ENCODE data around the gene PLEKHM3.
"Not testable (repeated sequence)": the region's sequence is repeated elsewhere in the genome, so short reads cannot be mapped to it uniquely, and the experiment has no call there.

The PLEKHM3 gene

DNA sequence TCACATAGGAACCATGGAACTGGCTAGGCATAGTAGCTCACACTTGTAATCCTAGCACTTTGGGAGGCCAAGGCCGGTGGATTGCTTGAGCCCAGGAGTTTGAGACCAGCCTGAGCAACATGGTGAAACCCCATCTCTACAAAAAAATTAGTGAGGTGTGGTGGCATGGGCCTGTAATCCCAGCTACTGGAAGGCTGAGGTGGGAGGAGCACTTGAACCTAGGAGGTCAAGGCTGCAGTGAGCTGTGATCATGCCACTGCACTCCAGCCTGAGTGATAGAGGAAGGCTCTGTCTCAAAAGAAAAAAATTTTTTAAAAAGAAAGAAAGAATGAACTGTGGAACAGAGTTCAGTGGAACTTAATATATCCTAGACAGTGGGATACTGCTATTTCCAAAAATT, 76.1 kb downstream of the PLEKHM3 start:
- DNase-seq (ENCODE audit: low spot score) = not testable (repeated sequence)

DNA sequence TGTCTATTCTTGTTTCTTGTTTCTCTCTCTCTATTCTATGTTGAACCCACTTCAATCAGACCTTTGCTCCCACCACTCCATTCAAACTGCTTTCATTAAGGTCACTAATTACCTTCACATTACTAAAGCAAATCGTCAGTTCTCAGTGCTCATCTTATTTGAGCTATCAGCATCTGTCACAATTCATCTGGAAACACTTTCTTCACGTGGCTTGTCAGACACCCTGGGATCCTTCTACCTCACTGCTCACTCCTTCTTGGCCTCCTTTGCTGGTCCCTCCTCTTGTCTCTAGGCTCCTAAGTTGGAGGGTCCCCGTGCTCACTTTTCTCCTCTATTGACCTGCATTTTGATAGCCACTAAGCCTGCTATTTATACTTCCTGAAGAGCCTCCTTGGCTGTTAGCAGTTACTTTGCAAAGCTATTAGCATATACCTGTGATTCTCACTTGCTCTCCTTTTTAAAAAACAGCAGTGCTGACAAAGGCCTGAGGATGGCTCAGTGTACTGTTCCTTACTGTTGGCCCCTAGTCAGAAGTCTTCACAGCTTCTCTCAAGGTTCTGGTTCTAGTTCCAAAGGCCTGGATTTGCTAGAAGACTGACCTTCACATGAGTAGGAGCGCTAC, 80.2 kb downstream of the PLEKHM3 start:
- DNase-seq (ENCODE audit: low spot score) = no peak

DNA sequence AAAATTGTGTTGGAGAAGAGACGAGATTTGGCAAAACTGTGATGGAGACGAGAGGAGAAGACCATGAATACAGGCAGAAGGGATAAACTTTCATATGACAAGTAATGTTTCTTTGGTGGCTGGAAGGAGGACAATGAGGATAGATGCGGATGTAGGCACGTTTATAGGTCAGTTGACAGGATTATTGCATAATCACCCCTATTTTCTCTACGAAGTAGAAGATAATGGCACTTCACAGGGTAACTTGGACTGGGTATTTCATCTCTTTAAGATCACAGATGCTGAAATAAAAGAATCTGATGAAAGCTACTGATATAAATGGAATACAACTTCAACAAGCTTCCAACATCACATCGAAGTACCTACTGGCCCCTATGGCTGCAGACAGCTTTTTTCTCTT, 81.0 kb downstream of the PLEKHM3 start:
- no peak for DNase-seq (ENCODE audit: low spot score)

DNA sequence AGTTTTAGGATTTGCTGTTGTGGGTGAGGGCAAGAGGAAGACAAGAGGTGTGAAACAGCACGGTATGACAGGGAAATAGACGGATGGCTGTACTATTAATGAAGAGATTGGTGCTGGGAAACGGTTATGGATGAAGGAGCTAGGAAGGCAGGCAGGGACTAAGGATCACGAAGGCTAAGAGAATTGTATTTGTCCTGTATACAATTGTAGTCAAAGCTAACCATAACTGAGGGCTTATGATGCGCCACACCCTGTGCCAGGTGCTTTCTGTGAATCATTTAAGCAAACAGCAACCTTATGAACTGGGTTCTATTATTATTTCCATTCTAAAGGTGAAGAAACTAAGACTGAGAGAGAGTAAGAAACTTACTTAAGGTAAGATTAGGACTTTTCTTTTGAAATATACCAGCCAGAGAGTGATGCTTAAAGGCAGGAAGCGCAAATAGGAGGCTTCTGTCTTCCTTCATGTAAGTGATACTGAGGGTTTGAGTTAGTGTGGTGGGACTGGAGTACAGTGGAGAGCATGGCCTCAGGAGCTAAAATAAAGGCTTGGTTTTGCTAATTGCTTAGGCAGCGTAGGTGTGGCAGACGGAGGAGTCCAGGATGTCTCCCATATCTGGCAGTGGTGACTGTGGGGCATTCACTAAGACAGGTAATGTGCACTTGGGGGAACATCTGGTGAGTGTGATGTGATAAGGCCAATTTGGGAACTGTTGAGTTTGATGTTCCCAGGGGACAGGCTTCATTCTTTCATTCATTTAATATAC, 85.8 kb downstream of the PLEKHM3 start:
- no peak for DNase-seq (ENCODE audit: low spot score)

DNA sequence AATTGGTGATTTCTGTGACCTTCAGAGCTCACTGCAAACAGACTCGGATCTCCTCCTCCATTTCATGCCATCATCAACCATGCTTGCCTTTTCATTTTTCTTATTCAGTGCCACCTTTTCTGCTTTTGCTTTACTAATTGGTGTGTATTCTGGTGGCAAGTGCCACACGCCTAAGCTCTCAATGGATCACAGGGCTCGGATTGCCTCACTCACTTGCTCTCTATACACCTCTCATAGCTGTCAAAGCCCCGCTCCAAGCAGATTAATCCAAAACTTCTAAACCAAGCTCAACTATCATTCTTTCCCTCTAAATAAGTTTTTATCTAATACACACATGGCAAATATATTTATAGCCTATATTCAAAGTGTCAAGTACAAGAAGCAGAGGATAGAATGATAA, 86.4 kb downstream of the PLEKHM3 start:
- DNase-seq (ENCODE audit: low spot score) = no peak

DNA sequence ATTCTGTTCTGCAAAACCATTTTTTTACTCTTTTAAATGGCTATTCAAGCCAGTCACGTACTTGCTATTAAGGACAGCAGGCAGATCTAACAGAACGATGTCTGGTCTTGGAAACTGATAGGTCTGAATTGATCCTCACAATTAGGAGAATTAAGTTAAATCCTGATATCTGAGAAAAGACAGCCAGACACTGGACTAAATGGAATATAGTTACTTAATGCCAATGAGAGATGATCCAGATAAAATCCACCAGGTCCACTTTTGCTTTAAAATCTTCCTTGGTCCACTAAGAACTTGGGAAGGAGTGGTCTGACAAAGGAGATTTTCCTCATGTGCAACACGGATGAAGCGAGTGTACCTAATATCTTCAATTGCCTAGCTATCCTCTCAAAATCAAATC, 86.9 kb downstream of the PLEKHM3 start:
- no peak for DNase-seq (ENCODE audit: low spot score)

DNA sequence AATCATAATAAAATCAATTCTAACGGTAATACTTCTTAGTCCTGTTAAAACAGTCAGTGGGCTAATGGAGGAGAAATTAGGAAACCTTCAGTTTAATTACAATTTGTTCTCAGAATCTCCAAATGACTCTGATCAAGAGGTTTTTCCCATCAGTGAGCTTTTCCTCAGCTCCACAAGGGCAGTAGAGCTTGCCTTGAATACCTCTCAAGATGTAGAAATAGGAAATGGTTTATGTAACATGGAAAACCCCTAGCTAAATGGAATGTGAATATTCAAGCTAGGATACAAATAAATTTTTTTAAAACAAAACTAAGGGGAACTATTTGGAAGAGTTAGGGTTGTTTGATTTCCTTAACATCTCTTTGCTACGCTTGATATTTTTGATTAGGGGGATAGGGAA, 87.5 kb downstream of the PLEKHM3 start:
- no peak for DNase-seq (ENCODE audit: low spot score)

DNA sequence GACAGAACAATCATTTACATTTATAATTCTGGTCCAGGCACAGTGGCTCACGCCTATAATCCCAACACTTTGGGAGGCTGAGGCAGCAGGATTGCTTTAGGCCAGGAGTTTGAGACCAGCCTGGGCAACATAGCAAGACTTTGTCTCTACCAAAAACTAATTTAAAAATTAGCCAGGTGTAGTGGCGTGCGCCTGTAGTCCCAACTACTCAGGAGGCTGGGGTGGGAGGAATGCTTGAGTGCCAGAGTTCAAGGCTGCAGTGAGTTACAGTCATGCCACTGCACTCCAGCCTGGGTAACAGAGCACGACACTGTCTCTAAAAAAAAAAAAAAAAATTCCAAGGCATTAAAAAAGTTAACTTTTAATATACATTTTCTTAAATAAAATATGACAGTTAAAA, 88.1 kb downstream of the PLEKHM3 start:
- no peak for DNase-seq (ENCODE audit: low spot score)

DNA sequence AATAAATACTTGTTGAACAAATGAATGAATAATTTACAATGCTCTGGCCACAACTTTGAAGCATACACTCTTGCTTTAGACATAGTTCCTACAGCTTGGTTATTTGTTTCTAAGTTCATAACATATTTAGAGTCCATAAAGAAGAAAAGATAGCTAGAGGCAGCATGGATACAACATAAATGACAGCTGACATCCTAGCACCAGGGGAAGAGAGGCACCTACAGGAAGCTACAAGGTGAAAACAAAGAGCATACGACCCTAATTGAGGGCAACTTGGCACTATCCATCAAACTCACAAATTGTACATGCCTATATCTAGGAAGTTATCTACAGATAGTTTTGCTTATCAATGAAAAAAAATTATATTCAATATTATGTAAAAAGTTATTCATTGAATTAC, 88.9 kb downstream of the PLEKHM3 start:
- DNase-seq (ENCODE audit: low spot score) = no peak

DNA sequence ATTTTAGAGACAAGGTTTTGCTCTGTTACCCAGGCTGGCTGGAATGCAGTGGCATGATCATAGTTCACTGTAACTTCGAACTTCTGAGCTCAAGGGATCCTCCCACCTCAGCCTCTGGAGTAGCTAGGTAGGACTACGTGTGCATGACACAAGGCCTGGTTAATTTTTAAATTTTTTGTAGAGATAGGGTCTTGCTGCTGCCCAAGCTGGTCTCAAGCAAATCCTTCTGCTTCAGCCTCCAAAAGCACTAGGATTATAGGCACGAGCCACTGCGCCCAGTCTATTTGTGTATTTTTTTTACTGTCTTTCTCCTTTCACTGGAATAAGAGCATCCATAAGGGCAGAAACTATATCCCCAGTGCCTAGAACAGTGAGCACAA, 89.3 kb downstream of the PLEKHM3 start:
- no peak for DNase-seq (ENCODE audit: low spot score)

DNA sequence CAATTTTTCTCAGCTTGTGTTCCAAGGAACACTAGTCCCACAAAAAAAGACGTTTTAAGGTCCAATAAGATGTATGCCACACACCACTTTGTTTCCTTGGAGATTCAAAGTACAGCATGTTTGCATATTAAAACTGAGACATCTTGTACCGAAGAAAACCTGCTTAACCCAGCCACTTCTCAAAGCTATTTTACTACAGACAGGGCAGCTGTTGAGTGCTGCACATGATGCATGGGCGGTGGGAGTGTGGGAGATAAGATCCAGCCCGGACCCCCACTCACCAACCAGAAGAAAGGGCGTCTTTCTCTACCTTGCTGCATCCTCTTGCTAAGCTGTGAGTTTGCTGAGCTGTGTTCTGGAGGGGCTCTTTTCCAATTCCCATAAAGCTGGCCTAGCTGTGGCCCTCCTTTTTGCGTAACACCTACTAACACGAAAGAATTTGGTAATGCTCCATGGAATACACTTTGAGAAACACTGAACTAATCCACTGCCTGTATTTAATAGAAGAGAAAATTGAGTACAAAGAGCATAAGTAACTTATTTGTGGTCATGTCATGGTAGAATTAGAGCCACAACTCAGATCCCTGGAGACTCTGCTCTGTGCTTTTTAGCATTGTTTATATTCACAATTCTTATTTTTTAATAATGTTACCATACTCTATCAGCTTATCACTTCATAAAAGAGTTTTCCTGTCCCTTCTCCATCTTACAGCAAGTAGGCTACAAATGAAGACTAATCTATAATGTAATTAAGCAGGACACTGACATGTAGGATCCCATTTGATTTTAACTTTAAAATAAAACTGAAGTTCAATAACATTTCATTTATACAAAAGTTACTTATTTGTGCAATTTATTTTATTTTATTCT, 90.0 kb downstream of the PLEKHM3 start:
- no peak for DNase-seq (ENCODE audit: low spot score)

DNA sequence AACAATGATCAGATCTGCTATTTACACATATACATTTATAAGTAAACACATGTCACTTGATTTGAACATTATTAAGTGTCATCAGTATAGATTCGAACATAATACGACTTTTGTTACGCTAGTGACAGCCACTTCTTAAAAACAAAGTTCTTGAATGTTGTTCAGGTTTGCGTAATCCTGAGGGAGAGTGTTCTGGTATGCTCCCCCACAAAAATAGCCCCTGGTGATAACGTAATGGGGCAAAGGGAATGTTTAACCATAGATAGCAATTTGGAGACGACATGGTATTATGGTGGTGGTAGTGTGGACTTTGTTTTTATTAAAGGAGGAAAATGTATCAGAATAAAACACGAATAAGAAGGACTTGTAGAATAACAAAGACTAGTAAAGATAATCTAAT, 90.6 kb downstream of the PLEKHM3 start:
- DNase-seq (ENCODE audit: low spot score) = no peak

DNA sequence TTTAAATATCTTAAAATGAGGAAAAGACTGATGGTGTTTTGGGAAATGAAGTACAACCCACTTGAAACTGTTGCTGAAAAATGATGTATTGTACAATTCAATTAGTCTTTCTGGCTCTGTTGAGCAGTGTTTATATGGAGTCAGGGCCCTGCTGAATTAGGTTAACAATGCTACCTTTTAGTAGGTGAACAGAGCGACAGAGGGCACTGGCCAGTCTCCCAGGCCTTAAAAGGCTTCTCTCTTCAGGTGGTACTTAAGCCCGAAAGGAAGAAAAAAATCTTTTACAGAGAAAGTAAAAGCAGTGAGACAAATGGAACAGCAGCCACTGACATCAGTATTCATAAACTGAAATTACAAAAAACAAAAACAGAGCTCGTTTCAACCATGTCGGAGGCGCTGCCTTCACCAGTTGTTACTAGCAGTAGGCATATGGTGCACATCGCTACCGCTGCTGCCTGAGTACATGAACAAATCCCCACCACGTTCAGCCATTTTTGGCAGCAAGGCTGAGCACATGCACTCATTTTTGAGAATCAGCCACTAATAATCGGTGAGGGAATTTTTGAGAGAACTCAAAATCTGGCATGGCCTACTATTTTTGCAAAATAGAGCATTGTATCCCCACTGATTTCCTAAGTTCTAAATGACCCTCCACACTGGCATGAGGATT, 91.8 kb downstream of the PLEKHM3 start:
- DNase-seq (ENCODE audit: low spot score) = no peak

DNA sequence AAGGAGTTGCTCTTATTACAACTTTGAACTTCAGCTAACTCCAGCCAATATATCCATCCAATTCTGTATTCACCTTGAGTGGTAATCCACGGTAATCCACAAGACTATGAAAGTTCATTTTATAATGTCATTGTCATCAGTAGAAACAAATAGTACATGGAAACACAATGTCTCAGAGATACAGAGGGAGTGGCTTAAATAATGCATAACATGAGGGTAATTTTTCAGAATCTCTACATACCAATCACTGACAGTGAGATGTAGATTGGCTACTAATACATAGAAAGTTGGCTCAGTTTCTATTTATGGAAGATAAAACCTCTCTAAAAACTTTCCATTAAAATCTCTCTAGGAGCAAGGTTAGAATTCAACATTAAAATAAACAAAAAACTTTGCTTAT, 93.2 kb downstream of the PLEKHM3 start:
- DNase-seq (ENCODE audit: low spot score) = no peak

DNA sequence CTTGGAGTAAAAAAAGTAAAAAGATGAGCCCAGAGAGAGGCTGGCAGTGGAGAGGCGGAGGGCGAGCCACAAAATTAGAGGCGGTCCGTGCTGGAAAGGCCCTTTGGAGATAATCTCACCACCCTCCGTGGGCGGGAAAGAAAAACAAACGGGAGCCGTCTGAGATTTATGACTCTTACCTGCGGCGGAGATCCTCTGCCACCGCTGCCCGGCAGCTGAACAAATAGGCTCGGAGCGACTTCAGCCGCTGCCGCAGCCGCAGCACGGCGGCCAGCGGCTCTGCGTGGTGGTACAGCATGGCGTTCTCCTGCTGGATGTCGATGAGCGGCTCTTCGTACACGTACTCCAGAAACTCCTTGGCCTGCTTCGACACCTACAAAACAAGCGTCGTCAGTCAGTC, 94.6 kb downstream of the PLEKHM3 start:
- DNase-seq (ENCODE audit: low spot score) = no peak

DNA sequence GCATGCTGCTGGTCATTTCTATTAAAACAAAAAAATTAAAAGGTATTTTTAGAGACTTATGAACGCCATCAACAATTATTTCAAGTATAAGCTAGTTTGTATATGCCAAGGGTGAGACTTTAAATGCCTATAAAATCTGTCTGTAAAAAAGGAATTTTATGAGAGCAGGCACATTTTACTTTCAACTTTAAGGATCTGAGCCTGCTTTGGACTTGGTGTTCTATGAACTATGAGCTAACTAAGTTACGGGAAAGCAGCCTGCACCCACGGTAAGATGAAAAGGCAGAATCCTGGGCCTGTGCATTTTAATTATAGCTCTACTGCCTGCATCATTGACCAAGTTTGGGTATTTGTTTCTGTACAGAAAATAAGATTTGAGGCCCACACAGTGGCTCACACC, 95.4 kb downstream of the PLEKHM3 start:
- no peak for DNase-seq (ENCODE audit: low spot score)

DNA sequence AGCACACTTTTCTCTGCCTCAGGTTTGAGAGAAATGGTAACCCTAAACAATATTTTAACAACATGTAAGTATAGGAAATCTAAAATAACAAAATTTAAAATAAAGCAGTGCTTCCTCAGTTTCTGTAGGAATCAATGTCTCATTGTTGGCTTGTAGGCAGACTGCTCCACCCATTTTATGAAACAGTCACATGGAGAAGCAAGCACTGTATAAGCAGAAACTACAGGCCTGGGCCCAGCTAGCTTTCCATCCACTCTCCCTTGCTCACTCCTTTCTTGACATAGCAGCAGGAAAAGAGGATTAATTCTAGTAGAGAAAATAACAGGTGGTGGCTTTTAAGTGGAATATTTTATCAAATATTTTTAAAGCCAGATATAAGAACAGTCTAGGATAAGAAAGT, 97.2 kb downstream of the PLEKHM3 start:
- no peak for DNase-seq (ENCODE audit: low spot score)

DNA sequence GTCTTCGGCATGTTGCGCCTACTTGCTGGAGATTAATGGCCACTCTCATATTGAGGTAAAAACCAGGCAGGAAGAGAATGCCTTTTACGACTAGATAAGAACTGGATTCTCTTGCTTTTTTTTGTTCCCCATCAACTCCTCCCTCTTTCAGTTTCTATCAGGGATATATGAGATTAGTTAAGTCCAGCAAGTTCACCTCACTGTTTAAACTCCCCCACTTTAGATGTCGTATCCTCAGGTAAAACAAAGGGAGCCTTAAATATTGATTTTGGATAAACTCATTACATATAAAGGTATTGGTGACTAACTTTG, 98.4 kb downstream of the PLEKHM3 start:
- no peak for DNase-seq (ENCODE audit: low spot score)

DNA sequence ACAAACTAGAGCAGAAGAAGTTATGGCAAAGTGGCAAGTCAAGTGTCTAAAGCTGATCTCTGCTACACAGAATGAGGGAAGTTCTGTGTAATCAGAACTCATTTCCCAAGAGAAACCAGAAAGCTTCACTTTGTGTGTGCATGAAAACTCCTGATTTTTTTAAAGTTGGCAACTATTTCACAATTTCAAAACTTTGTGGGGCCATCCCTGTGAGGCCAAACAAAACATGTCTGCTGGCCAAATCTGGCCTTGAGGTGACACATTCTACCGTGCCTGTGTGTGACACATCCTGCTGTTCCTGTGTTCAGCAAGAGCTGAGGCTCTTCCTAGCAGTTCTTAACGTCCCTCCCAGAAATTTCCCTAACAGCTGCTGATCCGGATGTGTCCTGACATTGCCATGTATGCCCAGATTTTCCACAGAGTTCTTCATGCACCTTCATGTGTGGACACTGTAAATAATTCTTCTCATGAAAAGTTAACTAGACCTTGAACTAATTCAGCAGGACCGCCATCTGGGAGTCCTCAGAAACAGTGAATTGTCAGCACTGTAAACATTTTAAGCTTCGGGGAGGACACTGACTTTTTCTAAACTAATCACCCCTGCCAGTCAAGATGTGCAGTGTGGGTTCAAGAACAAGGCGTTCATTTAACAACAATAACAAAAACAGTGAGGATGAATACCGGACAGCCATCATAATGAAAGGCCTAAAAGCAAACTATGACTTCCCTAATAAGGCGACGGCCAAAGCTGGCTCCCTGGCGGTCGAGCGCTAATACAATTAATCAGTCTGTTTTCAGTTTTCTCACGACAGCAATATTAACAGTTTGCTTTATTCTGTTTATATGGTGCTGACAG, 99.0 kb downstream of the PLEKHM3 start:
- DNase-seq (ENCODE audit: low spot score) = no peak

DNA sequence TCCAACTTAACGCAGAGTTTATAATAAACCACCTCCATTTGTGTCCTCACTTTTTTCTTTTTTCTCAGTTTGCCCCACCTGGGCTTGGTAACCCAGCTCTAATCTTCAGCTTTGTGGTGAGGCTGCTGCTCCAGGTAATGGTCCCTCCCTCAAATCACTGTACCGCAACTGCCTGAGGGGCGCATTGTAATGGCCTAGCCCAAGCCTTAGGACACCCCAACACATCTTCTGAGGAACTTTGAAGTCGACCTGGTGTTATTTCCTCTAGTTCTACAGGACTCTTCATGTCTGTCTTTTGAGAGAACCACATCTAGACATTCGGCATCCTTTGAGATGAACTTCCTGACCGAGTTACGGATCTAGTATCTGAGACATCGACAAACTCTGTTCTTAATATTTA, 99.7 kb downstream of the PLEKHM3 start:
- DNase-seq (ENCODE audit: low spot score) = no peak

DNA sequence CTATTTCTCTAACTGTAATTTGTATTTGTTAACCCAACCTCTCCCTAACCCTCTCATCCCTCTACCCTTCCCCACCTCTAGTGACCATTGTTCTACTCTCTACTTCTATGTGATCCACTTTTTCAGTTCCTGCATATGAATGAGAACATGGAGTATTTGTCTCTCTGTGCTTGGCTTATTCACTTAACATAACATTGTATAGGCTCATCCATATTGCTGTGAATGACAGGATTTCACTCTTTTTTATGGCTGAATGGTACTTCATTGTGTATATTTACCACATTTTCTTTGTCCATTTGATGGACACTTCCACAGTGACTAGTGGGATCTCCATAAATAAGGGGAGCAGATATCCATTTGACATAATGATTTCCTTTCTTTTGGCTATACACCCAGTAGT, 103.7 kb downstream of the PLEKHM3 start:
- DNase-seq (ENCODE audit: low spot score) = no peak

DNA sequence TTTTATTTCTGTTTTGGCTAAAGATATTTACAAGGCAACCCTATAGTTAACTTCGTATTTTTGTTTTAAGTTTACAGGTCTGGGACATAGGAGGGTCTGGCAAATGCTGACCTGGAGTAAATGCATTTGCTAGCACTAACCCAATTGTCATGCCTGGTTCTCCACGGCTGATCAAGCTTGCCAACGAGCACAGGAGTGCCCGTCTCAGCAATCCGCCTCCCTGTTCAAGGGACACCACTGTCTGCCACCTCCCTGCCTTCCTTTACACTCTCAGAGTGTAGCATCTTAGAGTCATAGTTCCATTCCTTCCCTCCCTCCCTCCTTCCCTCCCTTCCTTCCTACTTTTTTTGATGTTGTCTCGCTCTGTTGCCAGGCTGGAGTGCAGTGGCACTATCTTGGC, 104.6 kb downstream of the PLEKHM3 start:
- DNase-seq (ENCODE audit: low spot score) = no peak

Measured in CD4-positive, alpha-beta T cell treated with Interleukin-15 for 4 hours (primary cell).